NCI-H510A treated with DMSO at 0.1 percent for 48 hours (cell line): Measurements from ENCODE around the gene FBRSL1.
"Not testable (repeated sequence)": the region's sequence is repeated elsewhere in the genome, so short reads cannot be mapped to it uniquely, and the experiment has no call there.

Experiments
- DNase-seq: peaks from one replicate; lab custom pipeline; 2025; lab: John Stamatoyannopoulos, UW

The FBRSL1 gene

GRCh38 chr12:132489602-132490266, at the start of gene FBRSL1:
Gene FBRSL1, plus strand, starts transcription at chr12:132490151.
- peak; percentile 88 for DNase-seq

DNA sequence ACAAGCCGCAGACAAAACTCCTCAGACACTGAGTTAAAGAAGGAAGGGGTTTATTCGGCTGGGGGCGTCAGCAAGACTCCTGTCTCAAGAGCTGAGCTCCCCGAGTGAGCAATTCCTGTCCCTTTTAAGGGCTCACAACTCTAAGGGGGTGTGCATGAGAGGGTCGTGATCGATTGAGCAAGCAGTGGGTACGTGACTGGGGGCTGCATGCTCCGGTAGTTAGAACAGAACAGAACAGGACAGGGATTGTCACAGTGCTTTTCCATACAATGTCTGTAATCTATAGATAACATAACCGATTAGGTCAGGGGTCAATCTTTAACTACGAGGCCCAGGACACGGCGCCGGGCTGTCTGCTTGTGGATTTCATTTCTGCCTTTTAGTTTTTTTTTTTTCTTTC, 49.5 kb upstream of the FBRSL1 start:
- DNase-seq, result not testable (repeated sequence)

GRCh38 chr12:132441871-132442863, 47.8 kb upstream of the FBRSL1 start:
- no peak for DNase-seq

- no peak for DNase-seq
Observed at GRCh38 chr12:132443091-132443490, 46.9 kb upstream of the FBRSL1 start.

GRCh38 chr12:132444283-132444682, 45.7 kb upstream of the FBRSL1 start:
- no peak for DNase-seq

GRCh38 chr12:132444957-132445883, 44.7 kb upstream of the FBRSL1 start:
- no peak for DNase-seq

DNA sequence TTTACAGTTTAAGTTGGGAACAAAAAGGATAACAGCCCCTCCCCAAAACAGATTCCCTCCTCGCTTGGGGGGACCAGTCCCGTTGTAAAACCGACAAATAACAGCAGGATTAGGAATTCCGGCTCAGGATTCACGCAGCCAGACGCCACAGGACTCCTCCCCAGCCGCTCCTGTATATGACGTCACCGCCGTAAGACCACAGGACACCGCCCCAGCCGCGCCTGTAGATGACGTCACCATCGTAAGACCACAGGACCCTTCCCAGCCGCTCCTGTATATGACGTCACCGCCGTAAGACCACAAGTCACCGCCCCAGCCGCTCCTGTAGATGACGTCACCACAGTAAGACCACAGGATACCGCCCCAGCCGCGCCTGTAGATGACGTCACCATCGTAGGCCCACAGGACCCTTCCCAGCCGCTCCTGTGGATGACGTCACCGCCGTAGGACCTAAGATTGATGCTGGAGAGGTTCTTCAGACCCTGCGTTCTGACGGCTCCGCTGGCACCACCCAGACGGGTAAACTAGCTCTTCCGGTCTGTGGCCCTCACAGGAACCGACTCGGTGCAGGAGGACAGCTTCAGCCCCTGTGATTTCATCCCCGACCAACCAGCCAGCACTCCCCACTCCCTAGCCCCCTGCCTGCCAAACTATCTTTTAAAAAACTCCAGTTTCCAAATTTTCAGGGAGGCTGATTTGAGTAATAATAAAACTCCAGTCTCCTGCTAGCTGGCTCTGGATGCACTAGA, 43.9 kb upstream of the FBRSL1 start:
- DNase-seq, result no peak

DNA sequence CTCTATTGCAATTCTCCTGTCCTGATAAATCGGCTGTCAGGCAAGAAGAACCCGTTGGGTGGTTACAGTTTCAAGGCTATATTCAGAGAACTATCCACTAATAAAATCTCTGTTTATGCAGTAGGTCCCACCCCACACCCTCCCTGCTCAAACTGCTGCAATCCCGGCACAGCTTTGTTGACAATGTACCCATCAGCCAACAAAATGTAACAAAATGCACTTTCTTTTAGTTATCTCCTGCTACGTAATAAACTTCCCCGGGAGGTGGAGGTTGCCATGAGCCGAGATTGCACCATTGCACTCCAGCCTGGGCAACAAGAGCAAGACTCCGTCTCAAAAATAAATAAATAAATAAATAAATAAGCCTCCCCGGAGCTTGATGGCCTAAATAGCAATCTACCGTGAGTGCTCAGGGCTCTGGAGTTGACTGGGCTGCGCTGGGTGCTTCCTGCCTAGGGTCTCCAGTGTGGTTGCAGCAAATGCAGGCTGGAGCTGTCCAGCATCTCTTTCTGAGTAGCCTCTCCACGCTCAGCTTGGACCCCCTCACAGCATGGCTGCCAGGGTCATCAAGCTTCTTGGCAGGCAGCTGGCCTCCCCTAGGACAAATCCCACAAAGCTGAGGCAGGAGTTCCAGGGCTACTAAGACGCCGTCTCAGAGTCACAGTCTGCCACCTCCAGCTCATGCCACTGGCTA, 43.2 kb upstream of the FBRSL1 start:
- DNase-seq, result no peak

DNA sequence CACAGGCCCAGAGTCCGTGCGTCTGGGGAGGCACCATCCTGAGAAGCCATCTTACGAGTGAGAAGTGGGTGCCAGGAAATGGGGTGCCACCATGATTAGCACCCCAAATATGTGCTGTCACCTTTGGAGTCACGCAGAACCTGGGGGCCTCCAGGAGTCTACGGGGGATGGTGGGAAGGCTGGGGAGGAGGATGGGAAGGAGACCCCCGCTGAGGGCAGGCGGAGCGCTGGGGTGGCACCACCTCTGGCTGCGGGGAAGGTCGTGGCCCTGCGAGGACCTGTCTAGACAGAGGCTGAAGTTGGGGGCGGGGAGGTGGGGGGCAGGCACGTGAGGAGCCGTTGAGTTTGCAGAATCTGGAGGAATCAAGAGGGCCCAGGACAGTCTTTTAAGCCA, 42.6 kb upstream of the FBRSL1 start:
- DNase-seq, result no peak

- no peak for DNase-seq
Observed at GRCh38 chr12:132447731-132448462, 42.1 kb upstream of the FBRSL1 start.

GRCh38 chr12:132448463-132448820, 41.5 kb upstream of the FBRSL1 start:
- no peak for DNase-seq

DNA sequence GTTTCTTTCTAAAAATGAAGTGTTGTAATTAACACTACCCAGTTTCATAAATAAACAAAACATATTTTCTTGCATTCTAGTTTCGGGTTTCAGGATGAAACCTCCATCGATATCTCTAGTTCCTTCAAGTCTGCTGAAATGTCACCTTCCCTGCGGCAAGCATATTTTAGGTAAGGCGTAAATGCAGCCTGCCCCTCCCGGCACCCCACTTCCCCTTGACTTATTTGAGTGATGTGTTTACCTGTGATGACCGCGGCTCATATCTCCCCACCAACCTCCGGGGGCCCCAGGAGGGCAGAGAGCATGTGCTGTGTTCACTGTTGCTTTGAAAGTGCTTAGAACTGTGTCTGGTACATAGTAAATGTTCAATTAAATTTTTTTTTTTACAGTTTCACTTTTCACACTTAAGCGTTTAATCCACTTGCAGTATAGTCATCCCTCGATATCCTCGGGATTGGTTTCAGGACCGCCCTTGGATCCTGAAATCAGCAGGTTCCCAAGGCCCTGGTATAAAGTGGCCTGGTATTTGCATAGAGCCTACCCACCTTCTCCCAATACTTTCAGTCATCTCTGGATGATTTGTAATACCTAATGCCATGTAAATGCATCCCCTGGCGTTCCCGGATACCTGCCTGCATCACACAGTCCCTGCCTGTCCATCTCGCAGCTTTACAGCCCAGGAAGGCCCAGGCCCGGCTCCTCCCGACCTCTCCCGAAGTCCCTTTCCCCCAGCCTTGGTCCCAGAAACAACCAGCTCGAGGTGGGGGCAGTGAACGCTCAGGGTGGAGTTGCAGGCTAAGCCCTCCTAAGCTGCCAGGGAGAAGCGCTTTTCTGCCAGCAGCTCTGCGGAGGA, 40.2 kb upstream of the FBRSL1 start:
- no peak for DNase-seq

DNA sequence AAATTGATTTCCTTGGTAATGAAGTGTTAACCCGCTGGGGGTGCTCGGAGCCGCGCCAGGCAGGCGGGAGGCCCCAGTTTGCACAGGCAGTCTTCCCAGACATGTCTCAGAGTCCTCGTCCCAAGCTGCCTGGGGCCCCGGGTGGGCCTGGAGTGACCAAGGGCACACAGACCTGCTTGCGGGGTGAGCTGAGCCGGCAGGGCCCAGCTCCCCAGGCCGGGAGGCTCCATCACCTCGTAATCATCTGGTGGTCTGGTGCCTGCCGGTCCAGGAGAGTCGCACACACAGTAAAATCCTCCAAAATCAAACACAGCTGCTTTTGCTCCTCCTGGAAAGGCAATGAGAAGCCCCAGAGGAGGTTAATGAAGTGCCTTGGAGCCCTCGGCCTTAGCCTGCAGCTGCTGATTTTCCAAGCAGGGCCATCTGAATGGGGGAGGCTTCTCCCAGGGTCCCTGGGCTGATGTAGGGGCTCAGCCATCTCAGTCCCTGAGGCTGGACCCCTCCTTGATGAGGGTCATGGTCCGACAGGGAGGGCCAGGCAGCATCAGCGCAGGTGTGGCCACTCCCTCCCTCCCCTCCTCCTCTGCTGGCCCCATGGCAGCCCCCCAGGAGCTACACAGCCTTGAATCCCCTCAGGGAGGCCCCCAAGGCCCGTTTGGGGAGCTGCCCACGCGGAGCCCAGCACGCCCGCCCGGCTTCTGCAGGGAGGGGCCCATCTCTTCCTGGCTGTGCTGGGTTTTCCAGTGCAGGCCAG, 39.4 kb upstream of the FBRSL1 start:
- DNase-seq, result no peak

DNA sequence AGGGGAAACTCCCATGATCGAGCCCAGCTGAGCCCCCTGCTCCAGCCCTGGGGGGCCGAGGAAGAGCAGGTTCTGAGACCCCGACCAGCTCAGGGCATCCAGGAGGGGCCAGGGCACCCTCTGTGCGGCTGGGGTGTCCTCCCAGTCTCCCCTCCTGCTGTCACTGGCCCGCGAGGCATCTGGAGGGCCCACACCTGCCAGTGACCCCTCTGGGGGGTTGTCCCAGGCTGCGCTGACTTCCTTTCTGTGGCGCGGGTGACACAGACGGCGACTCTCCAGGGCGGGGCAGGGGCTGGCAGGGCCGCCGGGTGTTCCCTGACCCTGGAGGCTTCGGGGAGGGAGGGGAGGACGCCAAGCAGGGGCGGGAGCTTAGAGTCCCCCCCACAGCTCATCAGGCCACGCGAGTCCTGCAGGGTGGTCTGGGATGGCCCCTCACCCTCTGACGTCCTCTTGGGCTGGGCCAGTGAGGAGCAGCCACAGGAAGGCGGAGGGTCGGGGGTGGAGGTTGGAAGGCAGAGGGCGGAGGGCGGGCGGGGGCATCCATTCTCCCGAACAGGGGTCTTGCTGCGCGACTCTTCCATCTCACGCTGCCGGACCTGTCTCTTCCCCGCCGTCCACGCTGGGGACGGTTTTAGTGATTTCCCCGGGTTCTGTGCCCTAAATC, 38.6 kb upstream of the FBRSL1 start:
- DNase-seq, result no peak

GRCh38 chr12:132451836-132452195, 38.1 kb upstream of the FBRSL1 start:
- no peak for DNase-seq

- DNase-seq, result no peak
Observed at GRCh38 chr12:132452596-132453350, 37.2 kb upstream of the FBRSL1 start.
